Activated CD4-positive, alpha-beta T cell treated with anti-CD3 and anti-CD28 coated beads, Interleukin-2, amount 10 ng/mL, durations not matched to agents 24 days and 14 days (primary cell): ENCODE measurements around the gene NR2F1-AS1. TPM values are rescaled to one million over a fixed set of nuclear protein-coding genes. Genes with fewer than 3 reads are reported as not detected.
"Not testable (repeated sequence)": the region's sequence is repeated elsewhere in the genome, so short reads cannot be mapped to it uniquely, and the experiment has no call there.

ENCODE experiments used
- DNase-seq: peaks from one replicate; pipeline ENCODE4 v3.0.0; 2022
- H3K27ac Mint-ChIP-seq: one replicate; pipeline ENCODE4 v1.8.0; 2022; ENCODE audit warnings: mild to moderate bottlenecking, mixed read lengths
- H3K27me3 Mint-ChIP-seq: one replicate; pipeline ENCODE4 v1.8.0; 2022; ENCODE audit warnings: mixed read lengths
- H3K36me3 Mint-ChIP-seq: one replicate; pipeline ENCODE4 v1.8.0; 2022; ENCODE audit warnings: low read depth, mild to moderate bottlenecking, mixed read lengths
- H3K4me1 Mint-ChIP-seq: one replicate; pipeline ENCODE4 v1.8.0; 2021; ENCODE audit warnings: mixed read lengths
- H3K4me3 Mint-ChIP-seq: one replicate; pipeline ENCODE4 v1.8.0; 2022; ENCODE audit warnings: mild to moderate bottlenecking, moderate library complexity, mixed read lengths
- H3K9me3 Mint-ChIP-seq: one replicate; pipeline ENCODE4 v1.8.0; 2021; ENCODE audit warnings: mixed read lengths
- intact Hi-C: fragments of 100-400 bp; cut with micrococcal nuclease; formaldehyde crosslinking; loops from one replicate; pipeline ENCODE4 v1.15.1; 2023
- total RNA-seq: library from RNA; stranded (reverse); gene quantifications from 2 replicates; pipeline ENCODE4 v1.2.3, GENCODE V29; 2022

The NR2F1-AS1 gene
- total RNA-seq, 1 donor from 2014 or later, result not detected

DNA sequence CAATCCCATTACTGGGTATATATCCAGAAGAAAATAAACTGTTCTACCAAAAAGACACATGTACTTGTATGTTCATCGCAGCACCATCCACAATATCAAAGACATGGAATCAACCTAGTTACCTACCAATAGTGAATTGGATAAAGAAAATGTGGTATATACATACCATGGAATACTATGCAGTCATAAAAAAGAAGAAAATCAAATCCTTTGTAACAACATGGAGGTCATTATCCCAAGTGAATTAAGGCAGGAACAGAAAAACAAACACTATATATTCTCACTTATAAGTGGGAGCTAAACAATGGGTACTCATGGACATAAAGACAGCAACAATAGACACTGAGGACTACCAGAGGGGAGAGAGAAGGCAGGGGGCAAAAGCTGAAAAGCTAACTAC, 67.7 kb downstream of the NR2F1-AS1 start:
- H3K27ac Mint-ChIP-seq, result no peak overlapping the region
- H3K27me3 Mint-ChIP-seq, result no peaks in the 10 kb centered on the region
- H3K4me1 Mint-ChIP-seq, result no peaks in the 10 kb centered on the region
- no peak overlapping the region for H3K4me3 Mint-ChIP-seq
- intact Hi-C loops, result no loop called here
- H3K9me3 Mint-ChIP-seq, result no peaks in the 10 kb centered on the region
- no peaks in the 10 kb centered on the region for H3K36me3 Mint-ChIP-seq
- no peak for DNase-seq

DNA sequence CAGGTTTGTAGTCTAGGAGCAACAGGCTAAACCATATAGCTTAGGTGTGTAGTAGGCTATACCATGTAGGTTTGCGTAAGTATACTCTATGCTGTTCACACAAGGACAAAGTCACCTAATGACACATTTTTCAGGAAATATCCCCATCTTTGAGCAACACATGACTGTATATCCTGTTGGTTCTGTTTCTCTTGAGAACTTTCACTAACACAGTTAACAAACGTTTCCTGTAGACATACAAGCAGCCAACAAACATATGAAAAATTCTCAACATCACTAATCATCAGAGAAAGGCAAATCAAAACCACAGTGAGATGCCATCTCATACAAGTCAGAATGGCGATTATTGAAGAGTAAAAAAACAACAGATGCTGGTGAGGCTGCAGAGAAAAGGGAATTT, 68.2 kb downstream of the NR2F1-AS1 start:
- Mint-ChIP-seq H3K4me3 (no peak overlapping the region), H3K4me1 (no peaks in the 10 kb centered on the region), H3K9me3 (no peaks in the 10 kb centered on the region), H3K36me3 (no peaks in the 10 kb centered on the region), H3K27ac (no peak overlapping the region), H3K27me3 (no peaks in the 10 kb centered on the region)
- intact Hi-C loops, result no loop called here
- DNase-seq, result no peak

DNA sequence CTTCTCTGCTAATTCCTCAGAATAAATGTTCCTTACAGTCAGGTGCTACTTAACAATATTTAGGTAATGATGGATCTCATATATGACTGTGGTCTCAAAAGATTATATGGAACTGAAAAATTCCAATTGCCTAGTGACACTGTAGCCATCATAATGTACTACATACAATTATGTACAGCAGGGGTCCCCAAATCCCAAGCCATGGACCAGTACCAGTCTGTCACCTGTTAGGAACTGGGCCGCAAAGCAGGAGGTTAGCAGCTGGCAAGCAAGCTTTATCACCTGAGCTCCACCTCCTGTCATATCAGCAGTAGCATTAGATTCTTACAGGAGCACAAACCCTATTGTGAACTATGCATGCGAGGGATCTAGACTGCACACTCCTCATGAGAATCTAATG, 69.6 kb downstream of the NR2F1-AS1 start:
- DNase-seq, result no peak
- no peaks in the 10 kb centered on the region for H3K9me3 Mint-ChIP-seq
- H3K27me3 Mint-ChIP-seq, result no peaks in the 10 kb centered on the region
- no peak overlapping the region for H3K27ac Mint-ChIP-seq
- H3K4me3 Mint-ChIP-seq, result no peak overlapping the region
- H3K4me1 Mint-ChIP-seq, result no peaks in the 10 kb centered on the region
- no peaks in the 10 kb centered on the region for H3K36me3 Mint-ChIP-seq
- intact Hi-C loops, result no loop called here

- Mint-ChIP-seq H3K4me1 (no peaks in the 10 kb centered on the region), H3K4me3 (no peak overlapping the region), H3K36me3 (no peaks in the 10 kb centered on the region), H3K9me3 (no peaks in the 10 kb centered on the region), H3K27ac (no peak overlapping the region), H3K27me3 (no peaks in the 10 kb centered on the region)
- intact Hi-C loops, result no loop called here
- DNase-seq, result no peak
Observed at GRCh38 chr5:93510626-93511380, 70.2 kb downstream of the NR2F1-AS1 start.

DNA sequence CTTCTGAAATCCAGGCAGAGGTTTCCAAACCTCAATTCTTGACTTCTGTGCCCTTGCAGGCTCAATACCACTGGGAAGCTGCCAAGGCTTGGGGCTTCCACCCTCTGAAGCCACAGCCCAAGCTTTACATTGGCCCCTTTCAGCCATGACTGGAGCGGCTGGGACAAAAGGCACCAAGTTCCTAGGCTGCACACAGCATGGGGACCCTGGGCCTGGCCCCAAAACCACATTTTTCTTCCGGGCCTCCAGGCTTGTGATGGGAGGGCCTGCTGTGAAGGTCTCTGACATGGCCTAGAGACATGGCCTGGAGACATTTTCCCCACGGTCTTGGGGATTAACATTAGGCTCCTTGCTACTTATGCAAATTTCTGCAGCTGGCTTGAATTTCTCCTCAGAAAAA, 75.5 kb downstream of the NR2F1-AS1 start:
- H3K36me3 Mint-ChIP-seq, intact Hi-C loops, H3K4me1 Mint-ChIP-seq, H3K9me3 Mint-ChIP-seq, H3K27ac Mint-ChIP-seq, H3K27me3 Mint-ChIP-seq, H3K4me3 Mint-ChIP-seq, DNase-seq: not testable (repeated sequence)

DNA sequence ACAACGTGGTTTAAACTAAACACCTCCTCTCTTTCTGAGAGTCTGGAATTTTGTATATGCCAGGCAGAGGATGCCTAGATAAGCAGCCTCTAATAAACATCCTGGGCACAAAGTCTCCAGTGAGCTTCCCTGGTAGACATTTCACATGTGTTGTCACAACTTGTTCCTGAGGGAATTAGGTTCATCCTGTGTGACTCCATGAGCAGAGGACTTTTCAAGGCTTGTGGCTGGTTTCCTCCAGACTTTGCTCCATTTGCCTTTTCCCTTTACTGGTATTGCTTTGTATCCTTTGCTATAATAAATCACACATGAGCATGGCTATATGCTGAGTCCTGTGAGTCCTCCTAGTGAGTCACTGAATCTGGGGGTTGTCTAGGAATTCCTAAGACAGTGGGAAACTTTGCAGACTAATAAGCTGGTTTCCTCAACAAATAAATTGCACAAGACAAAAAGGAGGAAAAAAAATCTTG, 77.4 kb downstream of the NR2F1-AS1 start:
- Mint-ChIP-seq H3K9me3 (no peaks in the 10 kb centered on the region), H3K4me3 (no peak overlapping the region), H3K27me3 (no peaks in the 10 kb centered on the region), H3K27ac (no peak overlapping the region), H3K36me3 (no peaks in the 10 kb centered on the region), H3K4me1 (no peaks in the 10 kb centered on the region)
- intact Hi-C loops, result no loop called here
- no peak for DNase-seq

DNA sequence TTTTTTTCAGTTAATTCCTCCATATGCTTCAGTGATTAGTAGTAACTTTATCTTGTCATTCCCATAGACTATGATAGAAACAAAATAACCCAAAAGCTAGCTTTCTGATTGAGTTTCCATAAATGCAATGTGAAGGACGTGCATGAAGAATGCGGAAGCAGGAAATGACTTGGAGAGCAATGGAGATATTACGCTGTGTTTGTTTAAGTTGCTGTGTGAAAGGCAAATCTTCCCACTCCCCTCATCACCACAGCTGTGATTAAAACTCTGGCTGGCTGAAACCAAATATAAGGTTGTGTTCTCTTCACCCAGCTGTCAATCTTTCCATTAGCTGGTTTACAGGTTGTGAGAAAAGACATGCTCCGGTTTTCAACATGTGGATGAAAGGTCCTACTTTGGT, 83.9 kb downstream of the NR2F1-AS1 start:
- Mint-ChIP-seq H3K27me3 (no peaks in the 10 kb centered on the region), H3K36me3 (no peaks in the 10 kb centered on the region), H3K4me1 (no peaks in the 10 kb centered on the region), H3K27ac (no peak overlapping the region), H3K4me3 (no peak overlapping the region), H3K9me3 (no peaks in the 10 kb centered on the region)
- intact Hi-C loops, result no loop called here
- no peak for DNase-seq

DNA sequence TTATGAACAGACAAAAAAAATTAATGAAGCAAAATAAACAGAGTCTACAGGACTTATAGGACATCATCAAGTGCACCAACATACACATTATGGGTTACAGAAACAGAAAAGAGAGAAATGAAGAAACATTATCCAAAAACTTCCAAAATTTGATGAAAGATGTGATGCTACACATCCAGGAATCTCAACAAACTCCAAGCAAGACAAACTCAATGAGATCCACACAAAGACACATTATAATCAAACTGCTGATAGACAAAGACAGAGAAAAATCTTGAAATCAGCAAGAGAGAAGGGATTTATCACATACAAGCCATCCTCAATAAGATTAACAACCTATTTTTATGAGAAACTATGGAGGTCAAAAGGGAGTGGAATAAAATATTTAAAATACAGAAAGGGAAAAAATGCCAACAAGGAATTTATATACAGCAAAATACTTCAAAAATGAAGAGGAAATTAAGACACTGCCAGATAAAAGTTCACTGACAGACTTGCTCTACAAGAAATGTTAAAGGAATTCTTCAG, 101.0 kb downstream of the NR2F1-AS1 start:
- no peak for DNase-seq
- peaks cover 8% of the 10 kb centered on the region for H3K9me3 Mint-ChIP-seq
- no peaks in the 10 kb centered on the region for H3K27me3 Mint-ChIP-seq
- H3K27ac Mint-ChIP-seq, result no peak overlapping the region
- H3K4me3 Mint-ChIP-seq, result no peak overlapping the region
- H3K36me3 Mint-ChIP-seq, result no peaks in the 10 kb centered on the region
- intact Hi-C loops, result no loop called here
- H3K4me1 Mint-ChIP-seq, result no peaks in the 10 kb centered on the region

DNA sequence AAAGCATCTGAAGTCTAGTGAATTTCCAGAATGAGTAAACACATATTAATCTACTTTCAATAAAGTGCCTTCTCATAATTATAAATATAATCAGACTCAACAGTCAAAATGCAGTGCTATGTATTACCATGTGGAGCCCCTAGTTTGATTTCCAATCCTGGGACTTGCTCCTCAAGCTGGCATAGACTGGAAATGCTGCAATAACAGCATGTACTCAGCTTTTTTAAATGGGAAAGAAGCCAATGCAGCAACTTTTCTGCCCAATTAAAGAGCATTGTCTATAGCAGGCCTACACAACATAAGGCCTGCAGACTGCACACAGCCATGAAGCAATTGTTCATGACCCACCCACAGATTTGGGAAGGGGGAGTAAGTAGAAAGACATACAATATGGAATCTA, 103.2 kb downstream of the NR2F1-AS1 start:
- no peak for DNase-seq
- Mint-ChIP-seq H3K4me3 (no peak overlapping the region), H3K9me3 (no peaks in the 10 kb centered on the region), H3K27me3 (no peaks in the 10 kb centered on the region), H3K36me3 (no peaks in the 10 kb centered on the region), H3K4me1 (no peaks in the 10 kb centered on the region), H3K27ac (no peak overlapping the region)
- intact Hi-C loops, result no loop called here

- no peaks in the 10 kb centered on the region for H3K36me3 Mint-ChIP-seq
- H3K4me3 Mint-ChIP-seq, result no peak overlapping the region
- no peaks in the 10 kb centered on the region for H3K9me3 Mint-ChIP-seq
- intact Hi-C loops, result no loop called here
- DNase-seq, result no peak
- no peak overlapping the region for H3K27ac Mint-ChIP-seq
- H3K27me3 Mint-ChIP-seq, result no peaks in the 10 kb centered on the region
- H3K4me1 Mint-ChIP-seq, result no peaks in the 10 kb centered on the region
Observed at GRCh38 chr5:93476251-93476742, 104.7 kb downstream of the NR2F1-AS1 start.

DNA sequence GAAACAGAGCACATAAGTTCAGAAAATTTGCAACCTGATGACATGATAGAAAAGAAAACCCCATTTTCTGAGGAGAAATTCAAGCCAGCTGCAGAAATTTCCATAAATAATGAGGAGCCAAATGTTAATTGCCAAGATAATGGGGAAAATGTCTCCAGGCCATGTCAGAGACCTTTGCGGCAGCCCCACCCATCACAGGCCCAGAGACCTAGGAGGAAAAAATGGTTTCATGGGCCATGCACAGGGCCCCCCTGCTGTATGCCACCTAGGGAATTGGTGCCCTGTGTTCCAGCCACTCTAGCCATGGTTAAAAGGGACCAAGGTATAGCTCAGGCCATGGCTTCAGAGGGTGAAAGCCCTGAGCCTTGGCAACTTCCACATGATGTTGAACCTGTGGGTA, 118.1 kb downstream of the NR2F1-AS1 start:
- no peaks in the 10 kb centered on the region for H3K4me1 Mint-ChIP-seq
- H3K9me3 Mint-ChIP-seq, result peaks cover 12% of the 10 kb centered on the region
- H3K27ac Mint-ChIP-seq, result no peak overlapping the region

DNA sequence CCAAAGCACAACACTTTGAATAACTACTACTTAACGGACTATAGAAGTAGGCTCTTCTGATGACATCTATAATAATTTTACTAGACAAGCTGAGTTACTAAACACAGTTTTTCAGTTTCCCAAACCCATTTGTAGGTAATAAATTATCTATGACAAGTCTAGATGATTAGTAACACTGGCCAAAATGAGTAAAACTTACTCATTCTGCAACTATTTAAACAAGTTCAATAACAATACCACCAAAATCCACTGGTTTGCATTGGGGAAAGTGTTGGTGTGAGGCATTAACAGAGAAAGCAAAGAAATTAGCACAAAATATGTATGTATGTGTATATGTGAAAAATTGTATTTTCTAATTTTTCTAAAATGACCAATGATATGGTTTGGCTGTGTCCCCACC, 119.3 kb downstream of the NR2F1-AS1 start:
- Mint-ChIP-seq H3K4me3 (no peak overlapping the region), H3K9me3 (peaks cover 6% of the 10 kb centered on the region), H3K27ac (no peak overlapping the region), H3K36me3 (no peaks in the 10 kb centered on the region), H3K27me3 (no peaks in the 10 kb centered on the region), H3K4me1 (no peaks in the 10 kb centered on the region)
- no peak for DNase-seq
- intact Hi-C loops, result no loop called here

More for the DNA sequence above, 118.1 kb downstream of the NR2F1-AS1 start:
- H3K4me3 Mint-ChIP-seq, result no peak overlapping the region
- no peaks in the 10 kb centered on the region for H3K27me3 Mint-ChIP-seq
- no peak for DNase-seq
- H3K36me3 Mint-ChIP-seq, result no peaks in the 10 kb centered on the region
- intact Hi-C loops, result no loop called here

- Mint-ChIP-seq H3K4me1 (no peaks in the 10 kb centered on the region), H3K36me3 (no peaks in the 10 kb centered on the region), H3K27me3 (no peaks in the 10 kb centered on the region), H3K4me3 (no peak overlapping the region), H3K9me3 (peaks cover 6% of the 10 kb centered on the region), H3K27ac (no peak overlapping the region)
- no peak for DNase-seq
- intact Hi-C loops, result no loop called here
Observed at GRCh38 chr5:93460286-93460685, 120.7 kb downstream of the NR2F1-AS1 start.

DNA sequence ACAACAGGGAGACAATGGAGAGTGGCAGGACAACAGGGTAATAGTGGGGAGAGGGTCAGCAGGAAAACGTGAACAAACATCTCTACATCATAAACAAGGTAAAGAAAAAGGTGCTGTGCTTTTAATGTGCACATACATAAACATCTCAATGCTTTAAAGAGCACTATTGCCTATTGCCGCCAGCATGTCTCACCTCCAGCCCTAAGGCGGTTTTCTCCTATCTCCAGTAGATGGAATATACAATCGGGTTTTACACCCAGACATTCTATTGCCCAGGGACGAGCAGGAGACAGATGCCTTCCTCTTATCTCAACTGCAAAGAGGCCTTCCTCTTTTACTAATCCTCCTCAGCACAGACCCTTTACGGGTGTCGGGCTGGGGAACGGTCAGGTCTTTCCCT, 124.2 kb downstream of the NR2F1-AS1 start:
- H3K9me3 Mint-ChIP-seq, H3K36me3 Mint-ChIP-seq, H3K27me3 Mint-ChIP-seq, H3K4me1 Mint-ChIP-seq, H3K27ac Mint-ChIP-seq, DNase-seq, H3K4me3 Mint-ChIP-seq, intact Hi-C loops: not testable (repeated sequence)

DNA sequence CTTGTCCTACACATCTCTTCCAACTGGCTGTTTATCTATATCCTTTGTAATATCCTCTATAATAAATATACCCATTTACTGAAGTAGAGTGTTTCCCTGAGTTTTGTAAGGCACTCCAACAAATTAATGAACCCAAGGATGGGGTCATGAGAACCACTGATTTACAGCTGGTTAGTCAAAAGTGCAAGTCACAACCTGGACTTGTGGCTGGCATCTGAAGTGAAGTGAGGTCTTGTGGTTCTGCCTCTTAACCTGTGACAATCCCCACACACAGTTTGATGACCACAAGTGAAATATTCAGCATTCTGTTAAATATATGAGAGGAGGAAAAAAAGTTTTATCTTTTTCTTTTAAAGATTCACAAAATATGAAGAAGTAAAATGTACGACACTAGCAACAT, 126.1 kb downstream of the NR2F1-AS1 start:
- intact Hi-C loops, result no loop called here
- no peaks in the 10 kb centered on the region for H3K9me3 Mint-ChIP-seq
- no peak overlapping the region for H3K4me3 Mint-ChIP-seq
- no peaks in the 10 kb centered on the region for H3K4me1 Mint-ChIP-seq
- H3K27me3 Mint-ChIP-seq, result no peaks in the 10 kb centered on the region
- H3K27ac Mint-ChIP-seq, result no peak overlapping the region
- DNase-seq, result no peak
- H3K36me3 Mint-ChIP-seq, result no peaks in the 10 kb centered on the region
